Measurements from ENCODE around the gene LGR6. TPM values are rescaled to one million over a fixed set of nuclear protein-coding genes. Genes with fewer than 3 reads are reported as not detected.

LGR6 gene
- total RNA-seq, 1 experiment from 2014 or later, result not detected

- no peak for DNase-seq (ENCODE audit: low read depth)
- in situ Hi-C loops (cut with HindIII; ENCODE audit: low pct_unique_long_range_greater_than_20kb, low sequenced_read_pairs), result no loop called here
These were observed 74.4 kb downstream of the LGR6 start for GRCh38 chr1:202268032-202268431.

- DNase-seq (ENCODE audit: low read depth), result no peak
- in situ Hi-C loops (cut with HindIII; ENCODE audit: low pct_unique_long_range_greater_than_20kb, low sequenced_read_pairs), result no loop called here
These were observed 75.2 kb downstream of the LGR6 start for GRCh38 chr1:202268817-202269216.

GRCh38 chr1:202270871-202271326 lies 77.3 kb downstream of the LGR6 start:
- in situ Hi-C loops (cut with HindIII; ENCODE audit: low pct_unique_long_range_greater_than_20kb, low sequenced_read_pairs), result no loop called here
- DNase-seq (ENCODE audit: low read depth), result no peak

- no peak for DNase-seq (ENCODE audit: low read depth)
- in situ Hi-C loops (cut with HindIII; ENCODE audit: low pct_unique_long_range_greater_than_20kb, low sequenced_read_pairs), result no loop called here
These were observed 78.7 kb downstream of the LGR6 start for GRCh38 chr1:202272103-202272845.

GRCh38 chr1:202274611-202275010 lies 81.0 kb downstream of the LGR6 start:
- in situ Hi-C loops (cut with HindIII; ENCODE audit: low pct_unique_long_range_greater_than_20kb, low sequenced_read_pairs), result no loop called here
- no peak for DNase-seq (ENCODE audit: low read depth)

- in situ Hi-C loops (cut with HindIII; ENCODE audit: low pct_unique_long_range_greater_than_20kb, low sequenced_read_pairs), result no loop called here
- no peak for DNase-seq (ENCODE audit: low read depth)
These were observed 81.6 kb downstream of the LGR6 start for GRCh38 chr1:202275061-202275770.

- in situ Hi-C loops (cut with HindIII; ENCODE audit: low pct_unique_long_range_greater_than_20kb, low sequenced_read_pairs), result no loop called here
- no peak for DNase-seq (ENCODE audit: low read depth)
These were observed 82.6 kb downstream of the LGR6 start for GRCh38 chr1:202276081-202276715.

GRCh38 chr1:202276920-202277319 lies 83.3 kb downstream of the LGR6 start:
- in situ Hi-C loops (cut with HindIII; ENCODE audit: low pct_unique_long_range_greater_than_20kb, low sequenced_read_pairs), result no loop called here
- no peak for DNase-seq (ENCODE audit: low read depth)

GRCh38 chr1:202278751-202279150 lies 85.2 kb downstream of the LGR6 start:
- in situ Hi-C loops (cut with HindIII; ENCODE audit: low pct_unique_long_range_greater_than_20kb, low sequenced_read_pairs), result no loop called here
- DNase-seq (ENCODE audit: low read depth), result no peak

GRCh38 chr1:202279806-202280205 lies 86.2 kb downstream of the LGR6 start:
- no peak for DNase-seq (ENCODE audit: low read depth)
- in situ Hi-C loops (cut with HindIII; ENCODE audit: low pct_unique_long_range_greater_than_20kb, low sequenced_read_pairs), result no loop called here

- DNase-seq (ENCODE audit: low read depth), result no peak
- in situ Hi-C loops (cut with HindIII; ENCODE audit: low pct_unique_long_range_greater_than_20kb, low sequenced_read_pairs), result no loop called here
These were observed 87.0 kb downstream of the LGR6 start for GRCh38 chr1:202280595-202280994.

GRCh38 chr1:202281316-202282024 lies 87.9 kb downstream of the LGR6 start:
- in situ Hi-C loops (cut with HindIII; ENCODE audit: low pct_unique_long_range_greater_than_20kb, low sequenced_read_pairs), result no loop called here

GRCh38 chr1:202282025-202282371 lies 88.4 kb downstream of the LGR6 start:
- in situ Hi-C loops (cut with HindIII; ENCODE audit: low pct_unique_long_range_greater_than_20kb, low sequenced_read_pairs), result no loop called here
- DNase-seq (ENCODE audit: low read depth), result no peak

More at GRCh38 chr1:202281316-202282024, 87.9 kb downstream of the LGR6 start:
- DNase-seq (ENCODE audit: low read depth), result no peak

- in situ Hi-C loops (cut with HindIII; ENCODE audit: low pct_unique_long_range_greater_than_20kb, low sequenced_read_pairs), result no loop called here
These were observed 89.1 kb downstream of the LGR6 start for GRCh38 chr1:202282596-202283283.

GRCh38 chr1:202283379-202283844 lies 89.8 kb downstream of the LGR6 start:
- in situ Hi-C loops (cut with HindIII; ENCODE audit: low pct_unique_long_range_greater_than_20kb, low sequenced_read_pairs), result no loop called here
- DNase-seq (ENCODE audit: low read depth), result no peak

More at GRCh38 chr1:202282596-202283283, 89.1 kb downstream of the LGR6 start:
- no peak for DNase-seq (ENCODE audit: low read depth)

GRCh38 chr1:202283991-202284390 lies 90.4 kb downstream of the LGR6 start:
- no peak for DNase-seq (ENCODE audit: low read depth)

GRCh38 chr1:202285908-202286307 lies 92.3 kb downstream of the LGR6 start:
- DNase-seq (ENCODE audit: low read depth), result no peak
- in situ Hi-C loops (cut with HindIII; ENCODE audit: low pct_unique_long_range_greater_than_20kb, low sequenced_read_pairs), result no loop called here

More at GRCh38 chr1:202283991-202284390, 90.4 kb downstream of the LGR6 start:
- in situ Hi-C loops (cut with HindIII; ENCODE audit: low pct_unique_long_range_greater_than_20kb, low sequenced_read_pairs), result no loop called here

- in situ Hi-C loops (cut with HindIII; ENCODE audit: low pct_unique_long_range_greater_than_20kb, low sequenced_read_pairs), result no loop called here
- no peak for DNase-seq (ENCODE audit: low read depth)
These were observed 93.1 kb downstream of the LGR6 start for GRCh38 chr1:202286622-202287097.

Data from Caki2 (cell line).